Forelimb muscle (tissue), 1 donor: ENCODE results near the gene SRXN1. TPM values are rescaled to one million over a fixed set of nuclear protein-coding genes. Genes with fewer than 3 reads are reported as not detected.
"Not testable (repeated sequence)": the region's sequence is repeated elsewhere in the genome, so short reads cannot be mapped to it uniquely, and the experiment has no call there.

ENCODE experiments used
- DNase-seq: peaks from one replicate; pipeline ENCODE4 v3.0.0-alpha.2; 2013; ENCODE audit warnings: low read depth
- polyA plus RNA-seq: library from polyadenylated mRNA; unstranded; fragments of 120-200 nt; gene quantifications from one replicate; pipeline ENCODE4 v1.2.1, GENCODE V29; 2013; ENCODE audit not compliant: insufficient read length

SRXN1 gene
- polyA plus RNA-seq, 1 donor, result 8.2 TPM

- no peak for DNase-seq
Observed at GRCh38 chr20:655726-656624, 3.0 kb upstream of the SRXN1 start.

- no peak for DNase-seq
Observed at GRCh38 chr20:654417-654750, 1.4 kb upstream of the SRXN1 start.

GRCh38 chr20:653590-654416 is 803 bp upstream of the SRXN1 start:
- no peak for DNase-seq

- DNase-seq, result no peak
Observed at GRCh38 chr20:652615-653109, 338 bp downstream of the SRXN1 start.

- no peak for DNase-seq
Observed at GRCh38 chr20:651713-652614, 1.0 kb downstream of the SRXN1 start.

GRCh38 chr20:650954-651353 is 2.0 kb downstream of the SRXN1 start:
- DNase-seq, result no peak

GRCh38 chr20:650281-650680 is 2.7 kb downstream of the SRXN1 start:
- no peak for DNase-seq

GRCh38 chr20:647479-648019 is 5.5 kb downstream of the SRXN1 start:
- DNase-seq, result no peak

- no peak for DNase-seq
Observed at GRCh38 chr20:646868-647233, 6.1 kb downstream of the SRXN1 start.

GRCh38 chr20:646107-646867 is 6.7 kb downstream of the SRXN1 start:
- no peak for DNase-seq

- no peak for DNase-seq
Observed at GRCh38 chr20:645318-646106, 7.5 kb downstream of the SRXN1 start.

- no peak for DNase-seq
Observed at GRCh38 chr20:644692-645317, 8.2 kb downstream of the SRXN1 start.

- no peak for DNase-seq
Observed at GRCh38 chr20:642398-643174, 10.4 kb downstream of the SRXN1 start.

GRCh38 chr20:642013-642397 is 11.0 kb downstream of the SRXN1 start:
- DNase-seq, result not testable (repeated sequence)

GRCh38 chr20:641516-641875 is 11.5 kb downstream of the SRXN1 start:
- no peak for DNase-seq

GRCh38 chr20:640674-641515 is 12.1 kb downstream of the SRXN1 start:
- no peak for DNase-seq

- no peak for DNase-seq
Observed at GRCh38 chr20:638579-638978, 14.4 kb downstream of the SRXN1 start.

GRCh38 chr20:637559-637958 is 15.4 kb downstream of the SRXN1 start:
- no peak for DNase-seq
